Astrocyte of the cerebellum (primary cell): ENCODE data around the gene KCNJ1.

Experiments used
- DNase-seq: peaks from one replicate; pipeline ENCODE4 v3.0.0-alpha.2; 2011; ENCODE audit warnings: low read depth
- H3K4me3 ChIP-seq: 2 replicates; pipeline ENCODE4 v1.5.1; 2011; ENCODE audit warnings: mild to moderate bottlenecking, low read depth, low read length, moderate library complexity
- in situ Hi-C: cut with HindIII; loops from 2 replicates; pipeline ENCODE4 v1.10.0; 2017; ENCODE audit warnings: low sequenced_read_pairs
- TF ChIP-seq, protein P1 (sequence below): IDR thresholded peaks from 2 replicates; pipeline ENCODE4 v1.5.1; 2012; ENCODE audit warnings: low read length, low read depth, moderate library complexity, mild to moderate bottlenecking; ENCODE audit errors: missing control alignments

The KCNJ1 gene

DNA sequence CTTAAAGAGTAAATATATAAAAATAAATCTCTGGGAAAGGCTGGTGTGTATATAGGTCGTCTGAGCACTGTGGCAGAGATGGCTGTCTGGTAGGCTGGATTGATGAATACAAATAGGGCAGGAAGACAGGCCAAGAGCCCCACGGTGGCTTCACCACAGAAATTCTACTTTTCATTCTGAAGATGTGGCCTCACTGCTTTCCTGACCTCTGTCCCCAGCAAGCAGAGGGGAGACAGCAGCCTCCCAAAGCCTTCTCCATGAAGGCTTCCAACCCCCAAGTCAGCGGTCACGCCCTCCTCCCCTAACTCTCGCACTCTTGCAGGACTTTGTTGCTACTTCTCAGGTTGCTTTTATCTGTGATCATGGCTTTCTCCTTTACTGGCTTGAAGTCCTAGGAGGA lies 10.6 kb upstream of the KCNJ1 start:
- in situ Hi-C loops, result loop anchor here (5.0 to 25.0 kb wide), 2 partner anchors 70 to 460 kb away; no protein-coding TSS in a partner anchor
- TF ChIP-seq, protein P1, sequence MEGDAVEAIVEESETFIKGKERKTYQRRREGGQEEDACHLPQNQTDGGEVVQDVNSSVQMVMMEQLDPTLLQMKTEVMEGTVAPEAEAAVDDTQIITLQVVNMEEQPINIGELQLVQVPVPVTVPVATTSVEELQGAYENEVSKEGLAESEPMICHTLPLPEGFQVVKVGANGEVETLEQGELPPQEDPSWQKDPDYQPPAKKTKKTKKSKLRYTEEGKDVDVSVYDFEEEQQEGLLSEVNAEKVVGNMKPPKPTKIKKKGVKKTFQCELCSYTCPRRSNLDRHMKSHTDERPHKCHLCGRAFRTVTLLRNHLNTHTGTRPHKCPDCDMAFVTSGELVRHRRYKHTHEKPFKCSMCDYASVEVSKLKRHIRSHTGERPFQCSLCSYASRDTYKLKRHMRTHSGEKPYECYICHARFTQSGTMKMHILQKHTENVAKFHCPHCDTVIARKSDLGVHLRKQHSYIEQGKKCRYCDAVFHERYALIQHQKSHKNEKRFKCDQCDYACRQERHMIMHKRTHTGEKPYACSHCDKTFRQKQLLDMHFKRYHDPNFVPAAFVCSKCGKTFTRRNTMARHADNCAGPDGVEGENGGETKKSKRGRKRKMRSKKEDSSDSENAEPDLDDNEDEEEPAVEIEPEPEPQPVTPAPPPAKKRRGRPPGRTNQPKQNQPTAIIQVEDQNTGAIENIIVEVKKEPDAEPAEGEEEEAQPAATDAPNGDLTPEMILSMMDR, result no peak

DNA sequence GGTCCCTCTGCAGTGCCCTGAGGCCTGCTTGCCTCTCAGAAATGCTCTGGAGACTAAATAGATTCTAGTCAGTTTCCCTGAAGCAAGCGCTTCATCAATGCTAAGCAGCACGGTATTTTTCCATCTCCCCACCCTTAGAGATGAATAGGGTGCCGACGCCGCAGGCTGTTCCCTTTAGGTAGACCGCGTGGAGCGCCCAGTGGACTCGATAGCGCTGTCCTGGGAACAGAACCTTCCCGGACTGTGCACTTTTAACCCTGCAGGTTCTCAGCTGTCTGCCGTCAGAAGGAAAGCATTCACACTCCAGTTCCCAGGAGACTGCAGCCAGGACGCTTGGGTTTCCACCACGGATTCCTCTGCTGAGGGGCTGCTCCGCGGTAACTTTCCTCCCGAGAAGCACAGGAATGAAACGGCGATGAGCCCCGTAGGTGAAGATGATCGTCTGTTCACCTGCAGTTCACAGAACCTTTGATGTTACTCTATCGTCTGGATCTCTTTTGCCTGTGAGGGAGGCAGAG lies 9.1 kb upstream of the KCNJ1 start:
- DNase-seq, result no peak
- in situ Hi-C loops, result loop anchor here (5.0 to 25.0 kb wide), 2 partner anchors 71 to 461 kb away; no protein-coding TSS in a partner anchor
- TF ChIP-seq, protein P1, result no peak
- H3K4me3 ChIP-seq, result no peak overlapping the region

More for the DNA sequence above, 10.6 kb upstream of the KCNJ1 start:
- DNase-seq, result no peak
- H3K4me3 ChIP-seq, result no peak overlapping the region

DNA sequence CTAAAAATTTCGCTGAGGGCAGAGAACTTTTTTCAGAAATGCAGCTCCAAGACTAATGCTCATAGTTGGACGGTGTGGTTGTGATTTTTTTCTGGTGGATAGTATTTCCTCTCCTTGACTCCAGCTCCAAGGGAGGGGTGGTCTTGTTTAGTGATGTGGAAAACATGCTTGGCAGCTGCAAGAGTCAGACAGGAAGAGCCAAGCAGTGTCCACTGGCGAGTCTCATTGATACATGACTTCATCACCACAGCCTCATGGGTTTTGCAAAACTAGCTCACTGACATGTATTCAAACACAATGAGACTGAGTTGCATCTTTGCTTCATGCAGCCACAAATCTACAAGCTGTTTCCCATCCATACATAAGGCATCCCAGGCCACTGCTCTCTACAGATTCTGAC lies 7.3 kb upstream of the KCNJ1 start:
- in situ Hi-C loops, result no loop called here
- DNase-seq, result peak; percentile 51
- TF ChIP-seq, protein P1, result no peak
- H3K4me3 ChIP-seq, result no peak overlapping the region

DNA sequence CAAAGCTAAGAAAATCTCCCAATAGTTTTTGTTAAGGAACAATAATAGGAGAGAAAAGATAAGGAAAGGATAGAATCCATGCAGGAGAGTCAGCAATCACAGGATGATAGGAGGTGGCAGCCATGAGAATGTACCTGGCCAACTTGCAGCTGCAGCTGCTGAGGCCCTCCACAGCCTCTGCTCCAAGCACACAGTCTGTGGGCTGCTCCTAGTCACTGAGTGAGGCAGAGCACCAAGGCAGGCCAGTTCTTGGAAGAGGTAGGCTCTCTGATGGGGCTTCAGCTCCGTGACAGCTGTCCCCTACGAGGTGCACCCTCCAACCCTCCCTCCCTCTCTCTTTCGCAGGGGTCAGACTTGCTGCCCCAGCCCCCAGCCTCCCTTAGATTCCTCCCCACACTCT lies 5.5 kb upstream of the KCNJ1 start:
- DNase-seq, result no peak
- TF ChIP-seq, protein P1, result no peak
- in situ Hi-C loops, result no loop called here
- no peak overlapping the region for H3K4me3 ChIP-seq

DNA sequence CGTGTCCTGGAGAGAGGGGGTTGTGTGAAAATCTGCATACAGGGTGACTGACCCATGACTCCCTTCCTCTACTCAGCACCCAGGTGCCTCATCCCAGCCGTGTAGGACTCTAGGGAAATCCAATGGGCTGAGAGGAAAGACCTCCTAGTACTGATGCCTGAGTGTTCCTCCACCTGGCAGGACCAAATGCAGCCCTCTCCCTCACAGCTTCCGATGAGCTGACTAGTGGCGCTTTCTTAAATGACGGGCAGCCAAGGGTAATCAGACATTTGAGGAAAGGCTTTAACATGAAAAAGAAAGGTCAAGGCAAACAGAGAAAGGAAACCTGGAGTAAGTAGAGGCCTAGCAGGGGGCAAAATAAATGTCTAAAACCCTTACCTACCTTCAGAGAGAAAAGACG lies 5.0 kb upstream of the KCNJ1 start:
- in situ Hi-C loops, result no loop called here
- TF ChIP-seq, protein P1, result no peak
- no peak for DNase-seq
- H3K4me3 ChIP-seq, result no peak overlapping the region

DNA sequence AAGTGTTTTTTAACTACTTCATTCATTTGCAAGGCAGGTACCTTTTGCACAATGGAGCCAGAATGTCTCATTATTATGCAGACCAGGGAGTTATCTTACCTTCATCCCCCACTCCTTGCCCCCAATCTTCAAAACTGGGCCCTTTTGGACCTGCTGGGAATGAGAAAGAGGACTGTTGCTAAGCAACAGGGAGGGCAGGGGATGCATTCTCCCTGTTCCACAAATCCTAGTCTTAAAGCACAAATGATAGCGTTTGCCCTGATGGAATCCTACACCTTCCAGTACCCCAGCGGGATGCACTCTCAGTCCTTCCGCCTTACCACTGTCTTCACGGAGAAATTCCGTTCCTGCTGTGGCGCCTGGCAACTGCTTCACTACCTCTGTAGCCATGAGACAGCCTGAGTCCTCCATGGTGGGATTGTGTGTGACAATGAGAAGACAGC lies 4.1 kb upstream of the KCNJ1 start:
- no peak overlapping the region for H3K4me3 ChIP-seq
- in situ Hi-C loops, result no loop called here
- TF ChIP-seq, protein P1, result no peak
- DNase-seq, result no peak
